OCI-LY7 (cell line): ENCODE data around the gene HMSD. TPM values are rescaled to one million over a fixed set of nuclear protein-coding genes. Genes with fewer than 3 reads are reported as not detected.

ENCODE experiments used
- BruUV-seq: library from RNA; stranded (reverse); fragments of 400-500 nt; replicated peaks from 2 replicates; lab custom pipeline; 2021; lab: Mats Ljungman, UMichigan
- CTCF ChIA-PET: fragments of 300-600 bp; sonication (Branson Sonifier 250); formaldehyde crosslinking; loops from one replicate; lab custom pipeline; 2022; ENCODE audit warnings: antibody characterized with exemption; ENCODE audit not compliant: unreplicated experiment; lab: Charles Lee
- POLR2A ChIA-PET: fragments of 300-600 bp; sonication (Branson Sonifier 250); formaldehyde crosslinking; loops from one replicate; lab custom pipeline; 2022; ENCODE audit warnings: antibody characterized with exemption; lab: Charles Lee
- DNase-seq: peaks from one replicate; pipeline ENCODE4 v3.0.0-alpha.2; 2015; ENCODE audit warnings: low spot score
- H2AFZ ChIP-seq: fragments of 200-600 bp; sonication (generic), shearing (Covaris generic); 2 replicates; pipeline ENCODE4 v1.6.1; 2014; ENCODE audit warnings: mild to moderate bottlenecking, antibody characterized with exemption, low read length, moderate library complexity
- H3K27ac ChIP-seq: fragments of 200-600 bp; sonication (generic); 2 replicates; pipeline ENCODE4 v1.5.1; 2014; ENCODE audit warnings: mixed run types, low read depth, mild to moderate bottlenecking, moderate library complexity, low read length, inconsistent platforms; ENCODE audit not compliant: poor library complexity, severe bottlenecking
- H3K36me3 ChIP-seq: fragments of 200-600 bp; sonication (generic); 2 replicates; pipeline ENCODE4 v1.6.1; 2014; ENCODE audit warnings: mild to moderate bottlenecking, antibody characterized with exemption, low read length, moderate library complexity, mixed read lengths; ENCODE audit not compliant: insufficient read depth
- H3K4me1 ChIP-seq: fragments of 200-600 bp; sonication (generic); 2 replicates; pipeline ENCODE4 v1.5.1; 2014; ENCODE audit warnings: mild to moderate bottlenecking, low read length; ENCODE audit not compliant: insufficient read depth, poor library complexity, severe bottlenecking
- H3K4me2 ChIP-seq: fragments of 200-600 bp; sonication (generic); 2 replicates; pipeline ENCODE4 v1.6.1; 2014; ENCODE audit warnings: mild to moderate bottlenecking, low read length
- H3K4me3 ChIP-seq: fragments of 200-600 bp; sonication (generic); 2 replicates; pipeline ENCODE4 v1.5.1; 2014; ENCODE audit warnings: mild to moderate bottlenecking, low read depth, low read length; ENCODE audit not compliant: poor library complexity, severe bottlenecking
- H3K79me2 ChIP-seq: fragments of 200-600 bp; sonication (generic); 2 replicates; pipeline ENCODE4 v1.6.1; 2016; ENCODE audit warnings: low read depth, mild to moderate bottlenecking, low read length, moderate library complexity, mixed read lengths; ENCODE audit not compliant: insufficient read depth
- H3K9me2 ChIP-seq: fragments of 200-600 bp; sonication (generic); 2 replicates; pipeline ENCODE4 v1.6.1; 2016; ENCODE audit warnings: mild to moderate bottlenecking, low read length, mixed read lengths; ENCODE audit not compliant: insufficient read depth
- H3K9me3 ChIP-seq: fragments of 200-600 bp; sonication (generic); 2 replicates; pipeline ENCODE4 v1.6.1; 2014; ENCODE audit warnings: mild to moderate bottlenecking, mixed run types, low read length, mixed read lengths
- H4K20me1 ChIP-seq: fragments of 200-600 bp; sonication (generic); 2 replicates; pipeline ENCODE4 v1.6.1; 2014; ENCODE audit warnings: mild to moderate bottlenecking, antibody characterized with exemption, low read length, moderate library complexity, mixed read lengths; ENCODE audit not compliant: insufficient read depth
- EZH2phosphoT487 ChIP-seq: fragments of 200-600 bp; sonication (generic); IDR thresholded peaks from 2 replicates; pipeline ENCODE4 v1.6.1; 2018; ENCODE audit warnings: low read depth, borderline replicate concordance, mild to moderate bottlenecking, mixed run types, antibody characterized with exemption, low read length, moderate library complexity, mixed read lengths
- intact Hi-C: fragments of 100-400 bp; cut with micrococcal nuclease; formaldehyde crosslinking; loops from one replicate; pipeline ENCODE4 v1.10.0; 2022; ENCODE audit not compliant: unreplicated experiment
- total RNA-seq, 2 experiments: library from RNA; depleted of rRNA in 1 of 2; stranded (reverse); fragments of >200 nt in 1 of 2; shearing (Covaris generic) in 1 of 2; gene quantifications; 2 replicates each; pipeline ENCODE4 v1.2.3, GENCODE V29; 2014 to 2022
- TF ChIP-seq, protein P1 (sequence below): fragments of 200-600 bp; sonication (generic); conservative IDR thresholded peaks from 2 replicates; pipeline ENCODE4 v1.5.1; 2014; ENCODE audit warnings: mild to moderate bottlenecking, antibody characterized with exemption, low read length, moderate library complexity, mixed read lengths

The HMSD gene
- total RNA-seq, 2 experiments from 2014 or later = not detected

DNA sequence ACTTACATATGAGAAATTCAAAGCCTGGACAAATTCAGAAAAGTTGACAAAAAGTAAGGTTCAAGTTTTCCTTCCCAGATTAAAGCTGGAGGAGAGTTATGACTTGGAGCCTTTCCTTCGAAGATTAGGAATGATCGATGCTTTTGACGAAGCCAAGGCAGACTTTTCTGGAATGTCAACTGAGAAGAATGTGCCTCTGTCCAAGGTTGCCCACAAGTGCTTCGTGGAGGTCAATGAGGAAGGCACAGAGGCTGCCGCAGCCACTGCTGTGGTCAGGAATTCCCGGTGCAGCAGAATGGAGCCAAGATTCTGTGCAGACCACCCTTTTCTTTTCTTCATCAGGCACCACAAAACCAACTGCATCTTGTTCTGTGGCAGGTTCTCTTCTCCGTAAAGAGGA lies 37.8 kb downstream of the HMSD start:
- intact Hi-C loops = no loop called here
- no peak overlapping the region for H3K4me3 ChIP-seq
- no peaks in the 10 kb centered on the region for H3K9me2 ChIP-seq
- no peak overlapping the region for H3K4me2 ChIP-seq
- ChIA-PET POLR2A (no interaction called here), CTCF (no interaction called here)
- H4K20me1 ChIP-seq = no peaks in the 10 kb centered on the region
- BruUV-seq = no TSS peak
- DNase-seq = no peak
- H3K36me3 ChIP-seq = no peaks in the 10 kb centered on the region
- no peak overlapping the region for H3K27ac ChIP-seq
- H3K9me3 ChIP-seq = no peaks in the 10 kb centered on the region
- H2AFZ ChIP-seq = no peak overlapping the region
- no peak for TF ChIP-seq EZH2phosphoT487
- TF ChIP-seq, protein P1, sequence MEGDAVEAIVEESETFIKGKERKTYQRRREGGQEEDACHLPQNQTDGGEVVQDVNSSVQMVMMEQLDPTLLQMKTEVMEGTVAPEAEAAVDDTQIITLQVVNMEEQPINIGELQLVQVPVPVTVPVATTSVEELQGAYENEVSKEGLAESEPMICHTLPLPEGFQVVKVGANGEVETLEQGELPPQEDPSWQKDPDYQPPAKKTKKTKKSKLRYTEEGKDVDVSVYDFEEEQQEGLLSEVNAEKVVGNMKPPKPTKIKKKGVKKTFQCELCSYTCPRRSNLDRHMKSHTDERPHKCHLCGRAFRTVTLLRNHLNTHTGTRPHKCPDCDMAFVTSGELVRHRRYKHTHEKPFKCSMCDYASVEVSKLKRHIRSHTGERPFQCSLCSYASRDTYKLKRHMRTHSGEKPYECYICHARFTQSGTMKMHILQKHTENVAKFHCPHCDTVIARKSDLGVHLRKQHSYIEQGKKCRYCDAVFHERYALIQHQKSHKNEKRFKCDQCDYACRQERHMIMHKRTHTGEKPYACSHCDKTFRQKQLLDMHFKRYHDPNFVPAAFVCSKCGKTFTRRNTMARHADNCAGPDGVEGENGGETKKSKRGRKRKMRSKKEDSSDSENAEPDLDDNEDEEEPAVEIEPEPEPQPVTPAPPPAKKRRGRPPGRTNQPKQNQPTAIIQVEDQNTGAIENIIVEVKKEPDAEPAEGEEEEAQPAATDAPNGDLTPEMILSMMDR = no peak
- H3K79me2 ChIP-seq = no peaks in the 10 kb centered on the region
- H3K4me1 ChIP-seq = no peaks in the 10 kb centered on the region

DNA sequence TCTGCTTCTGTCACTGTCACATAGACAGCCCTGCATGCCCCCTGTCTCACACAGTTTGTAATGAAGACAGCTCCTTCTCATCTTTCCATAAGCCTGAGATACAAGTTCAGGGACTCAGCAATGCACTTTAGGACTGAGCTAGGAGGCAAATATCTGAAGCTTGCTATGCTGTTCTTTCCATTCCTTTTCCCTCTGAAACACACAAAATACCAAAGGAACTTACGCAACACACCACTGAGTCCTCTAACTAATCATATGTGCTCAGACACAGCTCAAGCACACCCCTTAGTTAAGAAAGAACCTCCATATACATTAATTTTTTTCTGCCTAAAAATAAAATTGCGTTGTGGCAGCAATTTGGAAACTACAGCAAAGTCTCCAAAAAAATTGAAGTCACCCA lies 38.6 kb downstream of the HMSD start:
- Histone ChIP-seq H3K9me2 (no peaks in the 10 kb centered on the region), H3K79me2 (no peaks in the 10 kb centered on the region), H4K20me1 (no peaks in the 10 kb centered on the region), H3K4me1 (no peaks in the 10 kb centered on the region), H2AFZ (no peak overlapping the region), H3K4me3 (no peak overlapping the region), H3K27ac (no peak overlapping the region), H3K4me2 (no peak overlapping the region), H3K36me3 (no peaks in the 10 kb centered on the region), H3K9me3 (no peaks in the 10 kb centered on the region)
- ChIA-PET POLR2A (interaction anchor here (0.9 kb wide), 1 partner anchor 117 kb away, joined by 4 read pairs; no protein-coding TSS in a partner anchor), CTCF (interaction anchor here (0.7 kb wide), 1 partner anchor 24 kb away, joined by 3 read pairs; no protein-coding TSS in a partner anchor)
- TF ChIP-seq EZH2phosphoT487 = no peak
- TF ChIP-seq, protein P1 = no peak
- no TSS peak for BruUV-seq
- DNase-seq = no peak
- intact Hi-C loops = no loop called here

DNA sequence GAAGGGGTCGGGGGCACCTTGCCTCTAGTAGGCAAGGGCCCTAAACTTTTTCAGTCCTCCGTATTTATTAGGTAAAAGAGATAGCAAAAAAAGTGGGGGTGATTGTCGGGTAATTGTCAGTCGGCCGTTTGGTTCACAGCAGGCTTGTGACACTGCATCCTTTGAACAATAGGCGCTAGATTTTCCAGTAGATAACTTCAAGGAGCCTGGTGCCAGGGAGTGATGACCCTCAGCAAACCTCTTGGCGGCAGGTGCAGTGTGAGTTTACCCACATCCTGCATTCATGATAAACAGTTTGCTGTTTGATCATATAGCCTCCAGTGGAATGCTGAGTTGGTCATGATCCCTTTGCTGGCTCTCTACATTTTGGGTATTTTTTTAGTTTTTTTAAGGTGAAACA lies 43.6 kb downstream of the HMSD start:
- Histone ChIP-seq H3K4me2 (no peak overlapping the region), H3K4me1 (no peaks in the 10 kb centered on the region), H2AFZ (no peak overlapping the region), H3K9me2 (no peaks in the 10 kb centered on the region), H3K4me3 (no peak overlapping the region), H3K79me2 (no peaks in the 10 kb centered on the region), H3K36me3 (no peaks in the 10 kb centered on the region), H3K27ac (no peak overlapping the region), H4K20me1 (no peaks in the 10 kb centered on the region), H3K9me3 (no peaks in the 10 kb centered on the region)
- no peak for TF ChIP-seq EZH2phosphoT487
- TF ChIP-seq, protein P1 = no peak
- ChIA-PET POLR2A (interaction anchor here (0.7 kb wide), 1 partner anchor 22 kb away, joined by 3 read pairs; no protein-coding TSS in a partner anchor), CTCF (no interaction called here)
- intact Hi-C loops = no loop called here
- BruUV-seq = no TSS peak
- no peak for DNase-seq
